Activated CD4-positive, alpha-beta T cell treated with anti-CD3 and anti-CD28 coated beads for 24 hours (primary cell): Measurements from ENCODE around the gene ABCA1.
A peak's percentile ranks its signal among the peaks of the same experiment; 100 is the strongest.
"Not testable (repeated sequence)": the region's sequence is repeated elsewhere in the genome, so short reads cannot be mapped to it uniquely, and the experiment has no call there.

Experiments
- DNase-seq, 2 donors: peaks; one replicate each; pipeline ENCODE4 v3.0.0-alpha.2; 2020; ENCODE audit warnings: low read depth in 2 of 2

Gene ABCA1

DNA sequence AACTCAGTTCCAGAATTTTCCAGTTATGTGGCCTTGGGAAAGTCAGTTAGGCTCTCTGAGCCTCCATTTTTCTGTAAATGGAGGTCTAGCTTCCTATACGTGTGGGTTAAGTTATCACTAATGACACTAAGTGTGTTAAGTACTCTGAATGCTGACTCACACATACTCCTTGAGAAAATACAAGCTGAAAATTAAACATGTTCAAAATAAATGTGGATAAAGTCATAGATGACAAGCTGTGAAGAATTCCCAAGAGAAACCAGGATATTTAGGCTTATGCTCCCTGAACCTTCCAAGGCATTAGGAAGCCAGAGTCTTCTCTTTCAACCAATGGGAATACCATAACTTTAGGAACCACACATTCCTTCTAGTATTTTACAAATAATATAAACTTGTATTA is 58.1 kb downstream of the ABCA1 start:
- DNase-seq: no peak

DNA sequence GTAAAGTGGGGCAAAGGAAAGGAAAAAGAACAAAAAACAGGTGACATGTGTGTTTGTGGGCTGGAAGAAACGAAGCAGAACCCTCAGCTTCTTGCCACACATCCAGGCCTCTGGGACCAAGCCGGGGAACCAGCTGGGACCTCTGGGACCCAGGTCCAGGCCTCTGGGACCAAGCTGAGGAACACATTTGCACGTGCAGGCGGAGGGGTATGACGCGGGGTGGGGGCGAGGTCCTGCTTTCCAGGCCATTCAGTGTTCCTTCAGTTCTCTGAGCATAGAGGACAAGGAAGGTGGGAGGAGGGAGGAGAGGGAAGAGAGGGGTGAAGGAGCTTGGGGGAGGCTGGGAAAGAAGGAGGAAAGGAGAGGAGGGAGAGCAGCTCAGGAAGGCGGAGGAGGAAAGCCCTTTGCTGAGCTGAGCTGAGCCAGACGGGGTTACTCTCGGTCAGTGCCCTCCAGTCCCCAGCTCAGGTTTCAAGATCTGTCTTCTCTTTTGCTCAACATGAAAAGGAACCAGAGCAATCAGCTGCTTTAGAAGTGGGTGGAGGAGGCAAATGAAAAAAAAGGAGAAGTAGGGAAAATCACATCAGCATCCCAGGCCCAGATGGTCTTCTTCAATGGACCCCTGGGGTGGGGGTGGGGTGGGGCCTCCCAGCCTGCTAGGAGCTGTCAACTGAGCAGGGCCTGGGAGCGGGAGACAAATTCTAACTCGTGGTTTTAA is 59.1 kb downstream of the ABCA1 start:
- DNase-seq: no peak

DNA sequence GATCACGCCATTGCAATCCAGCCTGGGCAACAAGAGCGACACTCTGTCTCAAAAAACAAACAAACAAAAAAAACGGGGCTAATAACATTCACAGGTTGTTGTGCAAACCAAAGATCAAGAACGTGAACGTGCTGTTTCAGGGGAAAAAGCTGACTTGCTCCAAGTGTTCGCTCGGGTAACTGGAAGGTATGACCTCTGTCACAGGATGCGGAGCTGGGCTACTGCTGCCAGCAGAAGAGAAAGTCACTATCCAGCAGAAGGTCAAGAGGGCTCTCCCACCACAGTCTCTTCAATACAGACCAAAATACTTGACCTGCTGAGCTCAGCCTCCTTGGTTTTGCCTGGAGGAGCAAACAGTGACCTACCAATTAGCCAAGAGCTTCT is 59.7 kb downstream of the ABCA1 start:
- DNase-seq: no peak

DNA sequence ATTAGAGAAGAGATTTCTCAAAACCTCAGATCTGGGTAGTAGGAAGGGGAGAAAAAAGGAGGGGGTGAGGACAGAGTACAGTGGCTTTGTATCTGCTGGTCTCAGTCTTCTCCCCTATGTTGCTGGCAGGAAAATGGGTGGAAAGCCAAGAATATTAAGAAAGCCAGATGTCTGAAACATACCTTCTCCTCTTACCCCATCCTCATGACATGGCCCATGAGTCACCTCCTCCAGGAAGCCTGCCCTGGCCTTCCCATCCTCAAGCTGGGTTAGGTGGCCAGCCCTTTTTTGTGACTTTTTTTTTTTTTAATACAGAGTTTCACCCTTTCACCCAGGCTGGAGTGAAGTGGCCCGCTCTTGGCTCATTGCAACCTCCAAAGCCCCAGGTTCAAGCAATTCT is 61.8 kb downstream of the ABCA1 start:
- no peak for DNase-seq

DNA sequence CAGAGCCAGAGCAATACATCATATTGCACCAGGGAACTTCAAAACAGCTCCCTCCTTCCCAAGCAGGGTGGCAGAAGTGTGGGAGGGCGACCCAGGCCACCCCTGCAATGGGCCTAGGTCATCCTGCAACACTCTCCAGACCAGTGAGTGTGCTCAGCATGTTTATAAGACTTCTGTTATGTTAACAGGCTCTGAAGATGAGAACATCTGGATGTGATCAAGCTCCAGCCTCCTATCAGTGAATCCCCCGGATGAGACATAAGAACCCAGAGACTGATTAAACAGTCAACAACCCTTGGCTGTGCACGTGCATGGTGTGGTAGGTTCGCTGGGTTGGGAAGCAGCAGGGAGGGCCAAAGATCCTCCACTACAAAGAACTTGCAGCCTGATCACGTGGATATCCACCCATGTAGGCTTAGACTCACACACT is 63.3 kb downstream of the ABCA1 start:
- no peak for DNase-seq

DNA sequence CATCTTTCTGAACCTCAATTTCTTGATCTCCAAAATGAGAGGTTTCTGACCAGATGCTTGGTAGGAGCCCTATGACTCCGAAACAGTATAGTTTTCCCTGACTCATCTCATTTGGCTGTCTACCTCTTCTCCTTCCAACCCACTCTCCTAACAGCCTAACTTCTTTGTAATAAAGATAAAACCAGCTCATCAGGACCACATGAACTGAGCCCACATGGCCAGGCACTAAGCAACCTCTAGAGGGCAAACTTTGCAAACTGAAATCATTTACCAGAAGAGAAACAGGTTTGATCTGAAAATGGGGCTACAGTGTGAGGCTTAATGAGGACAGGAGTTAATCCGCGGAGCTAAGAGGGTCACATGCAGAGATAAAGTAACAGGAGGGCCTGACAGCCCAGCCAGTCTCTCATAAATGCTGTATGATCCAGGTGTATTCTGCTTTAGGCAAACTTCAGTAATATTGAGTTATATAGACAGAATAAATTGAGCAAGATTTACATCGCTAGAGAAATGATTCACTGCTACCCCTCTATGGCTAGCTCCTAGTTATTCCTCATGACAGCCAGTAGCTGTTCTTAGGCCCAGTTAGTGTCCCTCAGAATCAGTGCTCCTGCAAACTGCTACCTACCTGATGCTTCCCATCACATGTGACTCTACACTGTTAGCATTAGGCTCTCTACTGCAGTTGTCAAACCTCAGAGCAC is 64.6 kb downstream of the ABCA1 start:
- peak; percentile 7 to 13 for DNase-seq

DNA sequence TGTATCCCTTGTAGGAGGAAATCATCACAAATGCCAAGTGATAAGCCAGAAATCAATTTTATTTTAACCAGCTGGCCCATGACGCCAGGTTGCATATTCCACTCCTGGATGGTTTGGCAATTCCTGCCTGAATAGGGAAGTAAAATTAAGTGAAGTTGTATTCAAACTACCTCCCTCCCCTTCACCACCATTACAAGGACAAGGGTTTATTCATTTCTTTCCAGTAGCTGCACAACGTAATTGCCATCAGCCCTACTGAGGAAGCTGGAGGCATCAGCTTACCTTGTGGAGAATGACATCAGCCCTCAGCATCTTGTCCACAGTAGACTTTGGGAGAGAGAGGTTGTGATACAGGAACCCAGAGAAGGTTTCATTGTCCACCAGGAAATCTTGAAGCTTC is 66.6 kb downstream of the ABCA1 start:
- DNase-seq: no peak

DNA sequence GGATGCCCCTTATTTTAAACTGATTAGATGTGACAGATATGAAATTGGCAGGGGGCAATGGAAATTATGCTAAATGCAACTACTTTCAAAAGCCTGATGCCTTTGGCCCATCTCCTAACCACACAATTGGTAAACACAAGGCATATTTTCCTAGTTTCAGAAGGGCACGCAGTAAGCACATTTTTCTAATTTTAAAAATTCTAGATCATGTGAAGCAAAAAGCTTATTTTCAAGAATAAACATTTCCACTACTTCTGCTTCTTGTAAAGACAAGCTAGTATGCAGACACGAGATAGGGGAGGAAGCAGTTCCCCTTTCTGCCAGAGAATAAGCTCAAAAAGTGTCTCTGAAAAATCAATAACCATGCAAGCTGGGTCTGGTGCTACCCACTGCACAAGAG is 67.7 kb downstream of the ABCA1 start:
- DNase-seq: no peak

DNA sequence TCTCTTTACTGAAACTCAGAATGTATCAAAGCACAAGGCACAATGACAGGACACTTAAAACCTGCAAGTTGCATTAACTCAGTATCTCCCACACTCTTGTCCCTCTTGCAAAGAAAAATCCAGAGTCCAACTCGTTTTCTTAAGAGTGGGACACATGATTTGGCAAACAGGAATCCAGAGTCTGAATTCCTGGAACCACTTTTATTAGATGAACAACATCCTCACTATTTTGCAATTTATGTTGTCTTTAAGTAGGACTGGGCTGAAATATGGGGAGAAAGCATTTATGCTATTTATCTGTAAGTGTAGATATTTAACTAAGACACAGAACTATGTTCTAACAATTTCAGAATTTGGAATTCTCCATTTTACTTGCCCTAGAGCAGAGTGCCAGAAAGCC is 69.1 kb downstream of the ABCA1 start:
- no peak for DNase-seq

DNA sequence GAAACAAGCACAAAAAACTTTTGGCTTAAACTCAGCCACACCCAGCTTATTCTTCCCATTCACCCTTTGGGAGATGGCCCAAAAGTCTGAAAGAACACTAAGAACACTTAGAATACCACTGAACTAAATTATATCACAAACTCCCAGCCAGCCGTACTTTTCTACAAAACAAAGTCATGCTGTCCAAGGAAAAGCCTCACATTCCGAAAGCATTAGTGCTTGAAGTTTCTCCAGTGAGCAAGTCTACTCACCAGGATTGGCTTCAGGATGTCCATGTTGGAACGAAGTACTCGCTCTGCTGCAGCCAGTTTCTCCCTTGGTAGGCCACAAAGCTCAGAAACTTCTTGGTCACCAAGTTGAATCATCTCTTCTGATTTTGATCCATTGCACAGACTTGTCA is 69.7 kb downstream of the ABCA1 start:
- no peak for DNase-seq

DNA sequence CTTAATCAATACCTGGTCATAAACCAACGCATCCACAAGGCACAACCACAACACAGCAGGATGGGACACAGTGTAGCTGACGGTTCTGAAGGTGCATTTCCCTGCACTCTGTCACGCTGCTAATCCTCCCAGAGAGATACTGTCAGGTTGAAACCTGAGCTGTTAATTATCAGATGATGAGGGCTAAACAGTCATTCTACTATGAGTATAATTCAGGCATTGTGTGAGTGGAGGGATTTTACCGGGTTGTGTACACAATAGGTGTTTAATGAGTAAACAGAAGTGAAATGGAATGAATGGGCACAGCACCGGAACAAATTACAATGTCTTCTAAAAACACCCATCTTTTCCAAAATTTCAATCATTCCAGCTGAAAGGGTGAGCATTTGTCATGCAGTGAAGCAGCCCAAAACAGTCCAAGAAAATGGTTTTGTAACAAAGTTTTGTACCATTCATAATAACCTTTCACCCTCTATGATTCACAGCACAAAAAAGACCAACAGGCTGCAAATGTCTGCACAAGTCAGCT is 71.5 kb downstream of the ABCA1 start:
- no peak for DNase-seq

DNA sequence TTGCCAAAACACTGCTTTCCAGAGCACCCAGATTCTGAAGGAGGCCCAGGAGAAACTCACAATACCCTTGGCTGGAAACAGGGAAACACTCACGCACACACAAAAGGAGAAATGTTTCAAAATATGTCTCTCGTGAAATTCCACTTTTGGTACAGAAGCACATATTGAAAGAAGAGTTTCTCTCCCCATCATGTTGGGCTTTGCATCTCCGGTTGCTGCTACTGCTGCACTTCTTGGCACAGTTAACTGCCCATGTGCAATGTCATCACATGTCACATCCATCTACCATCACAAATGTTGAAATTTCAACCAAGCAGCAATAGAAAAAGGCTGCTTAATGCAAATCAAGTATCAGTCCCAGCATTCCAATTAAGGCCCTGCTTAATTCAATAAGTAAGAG is 72.1 kb downstream of the ABCA1 start:
- no peak for DNase-seq

DNA sequence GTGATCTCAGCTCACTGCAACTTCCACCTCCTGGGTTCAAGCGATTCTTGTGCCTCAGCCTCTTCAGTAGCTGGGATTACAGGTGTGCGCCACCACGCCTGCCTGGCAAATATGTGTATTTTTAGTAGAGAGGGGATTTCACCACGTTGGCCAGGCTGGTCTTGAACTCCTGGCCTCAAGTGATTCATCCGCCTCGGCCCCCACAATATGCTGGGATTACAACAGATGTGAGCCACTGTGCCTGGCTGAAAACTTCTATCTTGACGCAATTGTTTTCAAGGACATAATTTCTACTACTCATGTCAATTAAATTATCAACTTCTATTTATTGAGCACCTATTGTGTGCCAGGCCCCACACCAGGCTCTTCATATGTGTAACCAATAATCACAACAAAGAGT is 72.7 kb downstream of the ABCA1 start:
- DNase-seq: not testable (repeated sequence)

DNA sequence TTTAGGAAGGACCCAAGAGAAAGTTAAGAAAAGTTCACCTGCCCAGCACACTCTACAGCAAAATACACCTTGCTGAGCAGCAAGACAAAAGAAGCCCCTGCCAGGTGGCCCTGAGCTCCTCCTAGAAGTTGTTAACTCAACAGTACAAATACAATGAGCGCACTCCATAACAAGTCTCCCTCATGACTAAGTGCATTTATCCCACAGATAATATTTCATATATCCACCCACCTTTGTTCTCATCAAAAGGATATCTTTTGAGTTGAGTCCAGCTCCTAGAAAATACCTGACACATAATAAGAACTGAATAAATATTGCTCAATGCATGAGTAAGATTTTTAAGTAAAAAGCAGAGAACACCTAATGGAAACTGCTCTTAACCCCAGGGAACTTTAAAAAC is 73.3 kb downstream of the ABCA1 start:
- no peak for DNase-seq

DNA sequence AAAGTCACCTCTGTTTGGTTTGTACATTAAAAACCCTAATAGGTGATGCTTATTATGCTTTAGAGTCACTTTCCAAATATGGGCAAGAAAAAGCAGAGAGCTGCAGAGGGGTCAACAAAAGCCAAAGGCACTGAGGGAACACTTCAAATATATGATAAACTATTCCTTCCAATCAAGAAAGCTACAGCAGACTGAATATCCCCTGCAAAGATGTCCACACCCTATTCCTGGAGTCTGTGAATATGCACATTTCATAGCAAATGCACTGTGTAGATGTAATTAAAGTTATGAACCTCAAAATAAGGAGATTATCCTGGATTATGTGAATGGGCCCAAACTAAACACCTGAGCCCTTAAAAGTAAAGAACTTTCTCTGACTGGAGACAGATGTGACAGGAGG is 74.3 kb downstream of the ABCA1 start:
- DNase-seq: no peak

DNA sequence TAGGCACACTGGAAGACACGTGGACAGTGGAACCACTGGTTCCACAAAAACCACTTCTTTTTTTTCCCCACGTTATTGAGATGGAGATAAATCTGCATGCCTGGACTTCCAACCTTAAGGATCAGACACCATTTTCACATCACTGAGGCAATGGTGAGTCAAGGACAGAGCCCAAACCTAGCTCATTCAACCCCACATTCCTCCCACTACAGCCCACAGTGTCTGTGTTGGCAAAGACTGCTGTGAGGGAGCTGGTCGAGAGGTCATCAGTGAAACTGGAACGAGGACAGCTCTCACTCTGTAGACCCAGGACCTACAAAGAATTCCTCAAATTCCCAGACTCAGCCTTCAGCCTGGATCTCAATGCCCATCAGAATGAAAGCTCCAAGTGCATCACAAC is 74.8 kb downstream of the ABCA1 start:
- no peak for DNase-seq

DNA sequence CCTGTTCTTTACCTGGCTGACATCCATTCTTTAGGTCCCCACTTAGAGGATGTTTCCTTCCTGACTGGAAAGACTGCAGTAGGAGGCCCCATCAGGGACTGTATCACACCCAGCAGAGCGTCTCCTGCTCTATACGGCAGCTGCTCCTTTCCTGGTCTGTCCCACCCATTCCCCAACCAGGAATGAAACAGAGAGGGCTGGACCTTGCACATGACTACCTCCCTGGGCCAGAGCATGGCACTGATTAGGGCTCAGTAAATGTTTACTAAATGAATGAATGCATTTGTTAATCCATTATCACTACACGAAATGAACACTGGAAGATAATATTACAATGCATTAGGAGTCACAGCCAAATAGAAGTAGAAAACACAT is 76.4 kb downstream of the ABCA1 start:
- DNase-seq: no peak

DNA sequence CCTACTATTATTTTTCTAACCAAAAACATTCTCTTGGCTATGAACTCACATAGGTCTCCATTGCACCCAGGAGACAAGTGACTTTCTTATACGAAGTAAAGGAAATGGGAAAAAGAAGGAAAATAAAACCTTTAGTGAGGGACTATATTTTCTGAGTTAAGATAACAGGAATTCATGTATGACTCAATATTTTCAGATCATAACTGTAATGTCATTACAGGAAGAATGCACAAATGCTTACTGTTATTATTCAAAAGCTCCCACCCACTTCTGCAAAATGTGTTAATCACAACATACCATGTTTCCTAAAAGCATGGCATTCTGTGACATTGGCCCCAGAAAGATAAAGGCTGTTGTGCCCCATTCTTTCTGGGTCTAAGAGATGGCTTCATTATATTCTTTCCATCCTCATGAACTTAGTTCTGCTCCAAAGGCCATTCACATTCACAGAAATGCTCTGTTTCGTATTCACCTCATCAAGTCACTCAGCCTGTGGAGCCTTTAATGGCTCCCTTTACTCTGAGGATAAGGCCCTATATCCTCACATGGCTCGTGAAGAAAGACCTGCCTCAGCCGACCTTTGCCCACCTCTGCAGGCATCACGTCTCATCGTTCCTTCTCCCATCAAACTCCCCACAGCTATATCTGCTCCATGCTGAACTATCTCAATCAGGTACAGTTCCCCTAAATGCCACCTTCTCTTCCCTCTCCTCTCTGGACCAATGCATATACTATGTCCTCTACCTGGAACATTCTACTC is 77.0 kb downstream of the ABCA1 start:
- DNase-seq: no peak

DNA sequence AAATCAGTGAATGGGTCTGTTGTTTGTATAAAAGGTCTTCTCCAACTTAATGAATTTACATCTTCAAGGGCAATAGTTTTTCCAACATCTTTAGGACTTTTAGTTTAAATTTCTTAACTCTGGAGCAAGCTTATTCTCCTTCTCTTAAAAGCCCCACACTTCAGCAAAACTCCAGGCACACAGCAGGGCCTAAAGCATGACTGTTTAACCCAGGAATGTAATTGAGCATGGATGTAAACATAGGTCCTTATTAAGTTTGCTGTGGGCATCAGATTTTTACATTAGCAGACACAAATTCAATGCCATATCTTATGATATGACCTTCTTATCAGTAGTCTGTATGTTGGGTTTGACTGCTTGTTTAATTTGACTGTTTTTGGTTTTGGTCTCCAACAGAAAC is 78.9 kb downstream of the ABCA1 start:
- no peak for DNase-seq

DNA sequence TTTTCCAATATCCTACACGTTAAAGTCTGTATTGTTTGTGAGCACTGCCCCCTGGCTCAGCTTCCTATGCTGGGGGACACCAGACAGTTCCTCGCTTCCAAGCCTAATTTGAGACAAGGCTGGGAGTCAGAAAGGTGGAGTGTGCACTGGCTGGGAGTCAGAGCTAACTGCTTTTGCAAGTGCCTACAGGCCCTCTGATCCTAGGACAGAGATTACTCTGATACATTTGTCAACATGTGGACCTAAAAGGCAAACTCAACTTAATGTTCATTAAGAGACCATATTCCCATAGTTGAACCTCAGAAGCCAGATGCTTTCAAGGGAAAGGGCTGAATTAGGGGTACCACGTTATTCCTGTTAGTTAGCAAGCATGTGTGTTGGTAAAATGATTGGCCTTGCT is 83.2 kb downstream of the ABCA1 start:
- DNase-seq: no peak

DNA sequence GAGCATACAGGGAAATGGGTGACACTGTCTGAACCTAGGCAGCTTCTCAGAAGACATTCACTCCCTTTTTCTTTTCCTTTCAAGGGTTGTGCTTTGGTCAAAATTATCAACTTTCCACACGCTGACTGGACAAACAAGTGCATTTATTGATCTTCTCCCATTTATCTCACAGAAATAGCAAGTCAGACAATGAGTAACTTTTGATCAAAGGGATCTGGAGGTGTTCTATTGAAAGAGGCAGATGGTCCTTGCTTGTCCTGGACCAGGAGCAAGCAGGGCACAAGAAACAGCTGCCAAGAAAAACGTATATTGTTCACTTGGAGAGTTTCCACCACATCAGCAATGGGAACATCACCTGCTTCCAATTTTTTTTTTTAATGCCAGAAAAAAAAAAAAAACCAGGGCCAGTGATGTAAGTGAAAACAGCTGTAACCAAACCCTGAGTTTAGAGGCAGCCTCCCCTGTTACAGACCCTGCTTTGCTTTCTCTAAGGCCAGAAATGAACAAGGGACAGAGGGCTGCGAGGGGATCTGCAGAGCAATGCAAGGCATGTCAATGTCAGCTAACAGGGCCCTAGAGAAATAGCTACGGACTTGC is 84.2 kb downstream of the ABCA1 start:
- DNase-seq: no peak

DNA sequence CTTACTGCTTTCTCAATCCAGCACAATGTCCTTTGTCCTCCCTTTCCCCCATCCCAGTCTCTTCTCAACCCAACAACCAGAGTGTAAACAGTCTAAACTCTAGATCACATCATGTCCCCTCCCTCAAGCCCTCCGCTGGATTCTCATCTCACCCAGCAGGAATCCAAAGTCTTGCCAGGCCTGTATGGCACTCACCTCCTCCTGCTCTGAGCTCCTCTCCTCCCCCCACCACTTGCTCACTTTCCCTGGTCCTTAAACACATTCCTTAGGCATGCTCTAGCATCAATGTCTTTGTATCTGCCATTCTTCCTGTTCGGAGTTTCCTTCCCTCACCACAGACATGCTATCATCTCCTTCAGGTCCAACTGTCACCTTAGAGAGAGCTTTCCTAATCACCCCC is 85.3 kb downstream of the ABCA1 start:
- no peak for DNase-seq
